Measurements from ENCODE around the gene AKAP13.

DNA sequence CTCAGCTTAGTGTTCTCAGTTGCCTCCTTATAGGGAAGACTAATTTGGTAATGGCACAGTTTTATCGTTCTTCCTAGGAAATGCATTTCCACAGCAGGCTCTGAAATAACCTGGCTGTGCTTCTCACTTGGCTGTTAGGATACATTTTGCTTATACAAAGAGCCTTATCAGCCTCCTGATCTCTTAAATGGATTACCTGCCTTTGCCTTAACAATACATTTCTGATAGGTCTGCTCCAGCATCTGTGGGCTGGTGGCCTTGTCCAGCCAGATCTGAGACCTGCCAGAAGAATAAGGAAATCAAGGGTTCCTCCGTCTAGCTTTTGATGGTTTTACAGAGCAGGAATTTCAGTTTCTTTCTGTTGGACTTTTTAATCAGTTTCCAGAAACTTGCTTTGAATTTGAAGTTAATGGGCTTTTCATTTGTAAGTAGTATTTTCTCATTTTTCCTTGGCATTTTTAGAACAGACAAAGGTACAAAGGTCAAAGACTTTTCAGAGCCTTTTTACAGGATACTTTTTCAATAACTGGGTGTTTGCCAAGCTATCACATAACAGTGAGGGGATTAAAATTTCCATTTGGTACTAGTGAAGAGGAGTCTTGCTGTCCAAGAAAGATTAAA, 116.3 kb downstream of the AKAP13 start:
- TF ChIP-seq, protein P1, sequence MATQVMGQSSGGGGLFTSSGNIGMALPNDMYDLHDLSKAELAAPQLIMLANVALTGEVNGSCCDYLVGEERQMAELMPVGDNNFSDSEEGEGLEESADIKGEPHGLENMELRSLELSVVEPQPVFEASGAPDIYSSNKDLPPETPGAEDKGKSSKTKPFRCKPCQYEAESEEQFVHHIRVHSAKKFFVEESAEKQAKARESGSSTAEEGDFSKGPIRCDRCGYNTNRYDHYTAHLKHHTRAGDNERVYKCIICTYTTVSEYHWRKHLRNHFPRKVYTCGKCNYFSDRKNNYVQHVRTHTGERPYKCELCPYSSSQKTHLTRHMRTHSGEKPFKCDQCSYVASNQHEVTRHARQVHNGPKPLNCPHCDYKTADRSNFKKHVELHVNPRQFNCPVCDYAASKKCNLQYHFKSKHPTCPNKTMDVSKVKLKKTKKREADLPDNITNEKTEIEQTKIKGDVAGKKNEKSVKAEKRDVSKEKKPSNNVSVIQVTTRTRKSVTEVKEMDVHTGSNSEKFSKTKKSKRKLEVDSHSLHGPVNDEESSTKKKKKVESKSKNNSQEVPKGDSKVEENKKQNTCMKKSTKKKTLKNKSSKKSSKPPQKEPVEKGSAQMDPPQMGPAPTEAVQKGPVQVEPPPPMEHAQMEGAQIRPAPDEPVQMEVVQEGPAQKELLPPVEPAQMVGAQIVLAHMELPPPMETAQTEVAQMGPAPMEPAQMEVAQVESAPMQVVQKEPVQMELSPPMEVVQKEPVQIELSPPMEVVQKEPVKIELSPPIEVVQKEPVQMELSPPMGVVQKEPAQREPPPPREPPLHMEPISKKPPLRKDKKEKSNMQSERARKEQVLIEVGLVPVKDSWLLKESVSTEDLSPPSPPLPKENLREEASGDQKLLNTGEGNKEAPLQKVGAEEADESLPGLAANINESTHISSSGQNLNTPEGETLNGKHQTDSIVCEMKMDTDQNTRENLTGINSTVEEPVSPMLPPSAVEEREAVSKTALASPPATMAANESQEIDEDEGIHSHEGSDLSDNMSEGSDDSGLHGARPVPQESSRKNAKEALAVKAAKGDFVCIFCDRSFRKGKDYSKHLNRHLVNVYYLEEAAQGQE (IDR thresholded peaks at IDR 0.05; ENCODE audit: low read depth), result no peak
- TF ChIP-seq USF1 (IDR thresholded peaks at IDR 0.05) (no peak), FOXM1 (IDR thresholded peaks at IDR 0.05; ENCODE audit: borderline replicate concordance, low read depth) (no peak), RAD21 (IDR thresholded peaks at IDR 0.05; ENCODE audit: low read depth) (no peak), TAF1 (IDR thresholded peaks at IDR 0.05; ENCODE audit: low read depth) (no peak), CEBPB (IDR thresholded peaks at IDR 0.05) (no peak), EP300 (IDR thresholded peaks at IDR 0.05; ENCODE audit: borderline replicate concordance) (no peak), TCF12 (IDR thresholded peaks at IDR 0.05; ENCODE audit: low read depth) (no peak), CREB1 (IDR thresholded peaks at IDR 0.05; ENCODE audit: low read depth) (no peak)
- TF ChIP-seq, protein P2, sequence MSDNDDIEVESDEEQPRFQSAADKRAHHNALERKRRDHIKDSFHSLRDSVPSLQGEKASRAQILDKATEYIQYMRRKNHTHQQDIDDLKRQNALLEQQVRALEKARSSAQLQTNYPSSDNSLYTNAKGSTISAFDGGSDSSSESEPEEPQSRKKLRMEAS (IDR thresholded peaks at IDR 0.05), result no peak
